Measurements from ENCODE around the gene BAHCC1. TPM values are rescaled to one million over a fixed set of nuclear protein-coding genes. Genes with fewer than 3 reads are reported as not detected.

Gene BAHCC1
- total and polyA plus RNA-seq, 9 of the 15 experiments (the other 6 are each of a cell fraction or from before 2014, with no cell fraction given), result 0.14 to 26.9 (median 5.0) TPM

- TF ChIP-seq ZFX (CRISPR knock-in tag; IDR thresholded peaks at IDR 0.05), result peak; percentile 55
- no peak for TF ChIP-seq U2AF1 (optimal IDR thresholded peaks at IDR 0.05; ENCODE audit: low read depth, low read length)
- no peak for TF ChIP-seq CBFA2T3 (IDR thresholded peaks at IDR 0.05)
- TF ChIP-seq SOX6 (IDR thresholded peaks at IDR 0.05), result no peak
- no peak for TF ChIP-seq POLR2AphosphoS5 (IDR thresholded peaks at IDR 0.05; ENCODE audit: control insufficient read depth, insufficient read depth, low read depth, low read length)
- no peak for TF ChIP-seq TRIM24 (IDR thresholded peaks at IDR 0.05)
- TF ChIP-seq HOXB6 (CRISPR knock-in tag; IDR thresholded peaks at IDR 0.05; ENCODE audit: borderline replicate concordance), result no peak
- no peak for TF ChIP-seq PTTG1 (tag; IDR thresholded peaks at IDR 0.05; ENCODE audit: low read depth)
- TF ChIP-seq BCOR (IDR thresholded peaks at IDR 0.05), result no peak
- TF ChIP-seq NUFIP1 (IDR thresholded peaks at IDR 0.05; ENCODE audit: partially characterized antibody), result no peak
- TF ChIP-seq NFIC (IDR thresholded peaks at IDR 0.05), result no peak
- TF ChIP-seq CREBBP (IDR thresholded peaks at IDR 0.05; ENCODE audit: low read depth, low read length), result no peak
- TF ChIP-seq STAT5B (CRISPR knock-in tag; IDR thresholded peaks at IDR 0.05), result no peak
- no peak for TF ChIP-seq HMG20A (CRISPR knock-in tag; conservative IDR thresholded peaks at IDR 0.05)
- TF ChIP-seq ESRRA (IDR thresholded peaks at IDR 0.05; ENCODE audit: borderline replicate concordance, low read depth), result peak; percentile 87
- no peak for TF ChIP-seq FOSL1 (tag; conservative IDR thresholded peaks at IDR 0.05)
- TF ChIP-seq PML (IDR thresholded peaks at IDR 0.05; ENCODE audit: low read length), result no peak
- TF ChIP-seq FOXA3 (CRISPR knock-in tag; conservative IDR thresholded peaks at IDR 0.05 in 1 of 2, IDR thresholded peaks at IDR 0.05 in 1 of 2), result no peak
- no peak for TF ChIP-seq FOXJ3 (CRISPR knock-in tag; IDR thresholded peaks at IDR 0.05)
- no peak for TF ChIP-seq ERF (CRISPR knock-in tag; IDR thresholded peaks at IDR 0.05)
- TF ChIP-seq ATF7 (IDR thresholded peaks at IDR 0.05), result peak; percentile 28; the same call in 1 of the 2 replicates
- TF ChIP-seq ZNF140 (CRISPR knock-in tag; IDR thresholded peaks at IDR 0.05), result no peak
- TF ChIP-seq CHD4 (IDR thresholded peaks at IDR 0.05; ENCODE audit: insufficient read depth, insufficient replicate concordance, low read depth, low read length, poor library complexity, severe bottlenecking), result no peak
- peak in 1 of 2 experiments; percentile 28; a peak in 1 of 4 replicates for TF ChIP-seq RAD21 (CRISPR knock-in tag; conservative IDR thresholded peaks at IDR 0.05 in 1 of 2, IDR thresholded peaks at IDR 0.05 in 1 of 2)
- no peak for TF ChIP-seq CBX1 (IDR thresholded peaks at IDR 0.05; ENCODE audit: low read depth)
- TF ChIP-seq MED1 (CRISPR knock-in tag; IDR thresholded peaks at IDR 0.05; ENCODE audit: borderline replicate concordance), result no peak
- TF ChIP-seq GABPA (tag; conservative IDR thresholded peaks at IDR 0.05; ENCODE audit: low read depth), result no peak
- no peak for TF ChIP-seq ZBTB17 (CRISPR knock-in tag; IDR thresholded peaks at IDR 0.05)
- TF ChIP-seq ZSCAN29 (IDR thresholded peaks at IDR 0.05), result no peak
- peak; percentile 22; the same call in 1 of the 2 replicates for TF ChIP-seq JUND (IDR thresholded peaks at IDR 0.05; ENCODE audit: borderline replicate concordance, low read depth, low read length)
- TF ChIP-seq JUND (tag; IDR thresholded peaks at IDR 0.05; ENCODE audit: borderline replicate concordance, low read depth, low read length), result 0 out of 3 replicates have a peak, but pooled peaks have one; percentile 19
Observed at GRCh38 chr17:81480140-81481072, 85.1 kb downstream of the BAHCC1 start (continued).
